ENCODE results near the gene ARL4C.
"Not testable (repeated sequence)": the region's sequence is repeated elsewhere in the genome, so short reads cannot be mapped to it uniquely, and the experiment has no call there.

ARL4C gene

GRCh38 chr2:234469972-234470371 is 26.9 kb downstream of the ARL4C start:
- no peak for DNase-seq

- no peak for DNase-seq
Observed at GRCh38 chr2:234469251-234469845, 27.5 kb downstream of the ARL4C start.

- no peak for DNase-seq
Observed at GRCh38 chr2:234468503-234468902, 28.4 kb downstream of the ARL4C start.

- DNase-seq: no peak
Observed at GRCh38 chr2:234467289-234467688, 29.6 kb downstream of the ARL4C start.

- no peak for DNase-seq
Observed at GRCh38 chr2:234464291-234464645, 32.6 kb downstream of the ARL4C start.

- peak; percentile 84 for DNase-seq
Observed at GRCh38 chr2:234463626-234464290, 33.1 kb downstream of the ARL4C start.

- peak; percentile 37 for DNase-seq
Observed at GRCh38 chr2:234462218-234462992, 34.5 kb downstream of the ARL4C start.

GRCh38 chr2:234459401-234460009 is 37.4 kb downstream of the ARL4C start:
- no peak for DNase-seq

- no peak for DNase-seq
Observed at GRCh38 chr2:234458466-234458865, 38.4 kb downstream of the ARL4C start.

GRCh38 chr2:234457421-234457820 is 39.5 kb downstream of the ARL4C start:
- no peak for DNase-seq

GRCh38 chr2:234455246-234455645 is 41.6 kb downstream of the ARL4C start:
- not testable (repeated sequence) for DNase-seq

- DNase-seq: no peak
Observed at GRCh38 chr2:234454433-234454832, 42.4 kb downstream of the ARL4C start.

- no peak for DNase-seq
Observed at GRCh38 chr2:234453216-234453615, 43.7 kb downstream of the ARL4C start.

- DNase-seq: no peak
Observed at GRCh38 chr2:234451852-234452625, 44.8 kb downstream of the ARL4C start.

- no peak for DNase-seq
Observed at GRCh38 chr2:234451242-234451641, 45.6 kb downstream of the ARL4C start.

GRCh38 chr2:234450431-234451124 is 46.3 kb downstream of the ARL4C start:
- DNase-seq: no peak

- no peak for DNase-seq
Observed at GRCh38 chr2:234448506-234449184, 48.2 kb downstream of the ARL4C start.

- DNase-seq: no peak
Observed at GRCh38 chr2:234447963-234448362, 48.9 kb downstream of the ARL4C start.

GRCh38 chr2:234447189-234447588 is 49.7 kb downstream of the ARL4C start:
- no peak for DNase-seq

- DNase-seq: peak; percentile 88
Observed at GRCh38 chr2:234446404-234447076, 50.3 kb downstream of the ARL4C start.

GRCh38 chr2:234444893-234445292 is 52.0 kb downstream of the ARL4C start:
- peak; percentile 66 for DNase-seq
